HEK293T (cell line): ENCODE data around the gene MACROD2.

Experiments
- CTCF ChIA-PET: fragments of 350-600 bp; formaldehyde crosslinking; extraction: SDS; loops from one replicate; lab custom pipeline; 2021; ENCODE audit warnings: antibody characterized with exemption, inconsistent platforms; lab: Yijun Ruan, JAX
- POLR2A ChIA-PET: fragments of 350-600 bp; formaldehyde crosslinking; extraction: SDS; loops from one replicate; lab custom pipeline; 2020; ENCODE audit warnings: antibody characterized with exemption, inconsistent platforms; lab: Yijun Ruan, JAX
- DNase-seq: peaks from one replicate; pipeline ENCODE4 v3.0.0; 2012; ENCODE audit warnings: mixed read lengths; ENCODE audit errors: extremely low spot score
- ARNT ChIP-seq: fragments of 450-650 bp; IDR thresholded peaks from 2 replicates; pipeline ENCODE4 v1.6.1; 2017; ENCODE audit warnings: mild to moderate bottlenecking
- BHLHE40 ChIP-seq: fragments of 450-650 bp; IDR thresholded peaks from 2 replicates; pipeline ENCODE4 v1.6.1; 2016; ENCODE audit warnings: mild to moderate bottlenecking, moderate library complexity, borderline replicate concordance
- CTBP1 ChIP-seq: fragments of 450-650 bp; IDR thresholded peaks from 2 replicates; pipeline ENCODE4 v1.6.1; 2016; ENCODE audit warnings: borderline replicate concordance
- ELF4 ChIP-seq: fragments of 450-650 bp; IDR thresholded peaks from 2 replicates; pipeline ENCODE4 v1.6.1; 2017; ENCODE audit warnings: antibody characterized with exemption
- FOXA1 ChIP-seq: fragments of 450-650 bp; IDR thresholded peaks from 2 replicates; pipeline ENCODE4 v1.6.1; 2016; ENCODE audit warnings: mild to moderate bottlenecking
- FOXK2 ChIP-seq: fragments of 450-650 bp; IDR thresholded peaks from 2 replicates; pipeline ENCODE4 v1.6.1; 2016; ENCODE audit warnings: mild to moderate bottlenecking
- FOXM1 ChIP-seq: fragments of 450-650 bp; IDR thresholded peaks from 2 replicates; pipeline ENCODE4 v1.6.1; 2017; ENCODE audit warnings: mild to moderate bottlenecking, borderline replicate concordance
- HDGF ChIP-seq: fragments of 450-650 bp; IDR thresholded peaks from 2 replicates; pipeline ENCODE4 v1.6.1; 2017; ENCODE audit warnings: antibody characterized with exemption, borderline replicate concordance
- L3MBTL2 ChIP-seq: fragments of 450-650 bp; conservative IDR thresholded peaks from 2 replicates; pipeline ENCODE4 v1.6.1; 2016; ENCODE audit warnings: mild to moderate bottlenecking
- LEF1 ChIP-seq: fragments of 450-650 bp; IDR thresholded peaks from 2 replicates; pipeline ENCODE4 v1.6.1; 2017; ENCODE audit warnings: mild to moderate bottlenecking, borderline replicate concordance
- NFRKB ChIP-seq: fragments of 450-650 bp; IDR thresholded peaks from 2 replicates; pipeline ENCODE4 v1.6.1; 2016; ENCODE audit warnings: mild to moderate bottlenecking, moderate library complexity
- SP1 ChIP-seq: fragments of 450-650 bp; IDR thresholded peaks from 2 replicates; pipeline ENCODE4 v1.6.1; 2017
- SUZ12 ChIP-seq: fragments of 450-650 bp; IDR thresholded peaks from 2 replicates; pipeline ENCODE4 v1.6.1; 2016; ENCODE audit warnings: mild to moderate bottlenecking
- TARDBP ChIP-seq: fragments of 450-650 bp; IDR thresholded peaks from 2 replicates; pipeline ENCODE4 v1.6.1; 2016
- ZNF384 ChIP-seq: fragments of 450-650 bp; IDR thresholded peaks from 2 replicates; pipeline ENCODE4 v1.6.1; 2016
- TF ChIP-seq, protein P1 (sequence below): fragments of 450-650 bp; IDR thresholded peaks from 2 replicates; pipeline ENCODE4 v1.6.1; 2016

Gene MACROD2

DNA sequence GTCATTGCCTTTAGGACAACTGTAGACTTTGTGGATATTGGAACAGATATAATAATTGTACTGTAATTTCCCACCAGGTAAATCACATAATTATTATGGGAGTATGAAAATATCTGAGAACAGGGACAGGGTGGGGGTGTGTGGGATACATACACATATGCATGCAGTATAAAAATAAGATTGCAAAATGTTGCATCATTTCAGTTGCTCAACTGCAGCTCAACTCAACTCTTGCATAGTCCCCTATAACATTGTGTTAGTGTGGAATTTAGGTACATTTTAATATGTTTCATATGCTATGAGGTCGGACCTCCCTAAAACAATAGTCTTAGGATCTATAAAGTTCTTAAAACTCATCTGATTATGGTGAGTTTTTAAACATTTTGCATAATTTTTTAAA lies 617.1 kb downstream of the MACROD2 start:
- POLR2A ChIA-PET: no interaction called here
- no peak for DNase-seq
- CTCF ChIA-PET: no interaction called here
- TF ChIP-seq BHLHE40 (no peak), SUZ12 (no peak), FOXK2 (no peak), HDGF (no peak), ZNF384 (no peak), CTBP1 (no peak), FOXM1 (no peak), TARDBP (no peak), L3MBTL2 (no peak), NFRKB (no peak), SP1 (no peak), ELF4 (no peak), LEF1 (no peak), ARNT (no peak), FOXA1 (no peak)
- TF ChIP-seq, protein P1, sequence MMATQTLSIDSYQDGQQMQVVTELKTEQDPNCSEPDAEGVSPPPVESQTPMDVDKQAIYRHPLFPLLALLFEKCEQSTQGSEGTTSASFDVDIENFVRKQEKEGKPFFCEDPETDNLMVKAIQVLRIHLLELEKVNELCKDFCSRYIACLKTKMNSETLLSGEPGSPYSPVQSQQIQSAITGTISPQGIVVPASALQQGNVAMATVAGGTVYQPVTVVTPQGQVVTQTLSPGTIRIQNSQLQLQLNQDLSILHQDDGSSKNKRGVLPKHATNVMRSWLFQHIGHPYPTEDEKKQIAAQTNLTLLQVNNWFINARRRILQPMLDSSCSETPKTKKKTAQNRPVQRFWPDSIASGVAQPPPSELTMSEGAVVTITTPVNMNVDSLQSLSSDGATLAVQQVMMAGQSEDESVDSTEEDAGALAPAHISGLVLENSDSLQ: no peak

DNA sequence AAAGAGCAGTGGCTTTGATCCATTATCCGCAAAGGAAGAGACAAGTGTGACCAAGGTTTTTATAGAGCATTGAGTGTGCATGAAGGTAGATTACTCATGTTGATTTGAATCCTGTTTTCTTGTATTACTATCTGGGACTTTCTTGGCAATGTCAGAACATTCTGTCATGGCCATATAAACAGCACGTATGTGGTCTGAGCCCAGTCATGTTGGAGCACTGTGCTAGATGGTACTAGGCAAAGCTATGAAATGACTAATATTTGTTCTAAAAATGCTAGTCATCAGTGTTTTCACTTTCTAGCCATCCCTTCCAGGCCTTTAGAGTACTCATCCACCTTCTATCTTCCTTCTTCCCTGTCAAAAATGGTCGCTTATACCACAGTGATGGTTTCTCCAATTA lies 620.7 kb downstream of the MACROD2 start:
- ChIA-PET CTCF (no interaction called here), POLR2A (no interaction called here)
- TF ChIP-seq CTBP1 (no peak), LEF1 (no peak), TARDBP (no peak), SUZ12 (no peak), NFRKB (no peak), BHLHE40 (no peak)
- no peak for DNase-seq

DNA sequence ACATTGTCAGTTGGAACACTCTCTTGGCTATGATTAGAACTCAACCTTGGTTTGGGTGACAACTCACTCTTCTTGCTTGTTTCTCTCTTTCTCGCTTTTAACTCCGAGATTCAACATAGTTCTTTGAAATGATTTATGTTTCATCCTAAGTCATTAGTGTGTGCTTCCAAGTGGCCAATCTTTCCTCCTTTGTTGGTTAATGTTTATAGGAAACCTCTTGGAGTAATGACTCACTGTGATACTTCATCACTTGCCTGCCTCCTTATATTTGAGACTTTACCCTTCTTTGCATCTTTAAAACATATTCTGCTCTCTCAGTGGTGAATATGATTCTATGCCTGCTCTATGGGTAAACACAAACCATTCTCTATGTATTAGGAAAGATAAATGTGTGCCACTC lies 621.8 kb downstream of the MACROD2 start:
- no peak for DNase-seq
- ChIA-PET POLR2A (no interaction called here), CTCF (no interaction called here)
- TF ChIP-seq CTBP1: no peak
- no peak for TF ChIP-seq FOXA1
- no peak for TF ChIP-seq TARDBP
- no peak for TF ChIP-seq LEF1
- no peak for TF ChIP-seq ZNF384
- TF ChIP-seq ARNT: no peak
- TF ChIP-seq FOXM1: no peak
- no peak for TF ChIP-seq ELF4
- TF ChIP-seq NFRKB: no peak
- TF ChIP-seq, protein P1: no peak
- no peak for TF ChIP-seq SUZ12
- TF ChIP-seq FOXK2: no peak
- TF ChIP-seq L3MBTL2: no peak
- no peak for TF ChIP-seq HDGF
- no peak for TF ChIP-seq SP1
- TF ChIP-seq BHLHE40: no peak

DNA sequence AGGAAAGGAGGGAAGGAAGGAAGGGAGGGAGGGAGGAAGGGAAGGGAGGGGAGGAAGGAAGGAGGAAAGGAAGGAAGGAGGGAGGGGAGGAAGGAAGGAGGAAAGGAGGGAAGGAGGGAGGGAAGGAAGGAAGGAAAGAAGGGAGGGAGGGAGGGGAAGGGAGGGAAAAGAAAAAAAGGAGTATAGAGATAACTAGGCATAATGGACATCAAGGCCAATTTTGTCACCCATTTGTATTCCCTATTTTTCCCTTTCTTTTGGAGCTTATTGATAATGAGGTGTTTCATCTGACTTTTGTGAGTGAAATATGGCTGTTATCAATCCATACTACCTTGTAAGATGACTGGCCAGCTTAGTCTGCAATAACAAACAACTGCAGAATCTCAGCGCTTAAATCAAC lies 624.1 kb downstream of the MACROD2 start:
- CTCF ChIA-PET: no interaction called here
- TF ChIP-seq SP1: no peak
- TF ChIP-seq NFRKB: no peak
- TF ChIP-seq HDGF: no peak
- no peak for TF ChIP-seq TARDBP
- no peak for TF ChIP-seq BHLHE40
- no peak for TF ChIP-seq FOXK2
- TF ChIP-seq SUZ12: no peak
- no peak for DNase-seq
- POLR2A ChIA-PET: no interaction called here

DNA sequence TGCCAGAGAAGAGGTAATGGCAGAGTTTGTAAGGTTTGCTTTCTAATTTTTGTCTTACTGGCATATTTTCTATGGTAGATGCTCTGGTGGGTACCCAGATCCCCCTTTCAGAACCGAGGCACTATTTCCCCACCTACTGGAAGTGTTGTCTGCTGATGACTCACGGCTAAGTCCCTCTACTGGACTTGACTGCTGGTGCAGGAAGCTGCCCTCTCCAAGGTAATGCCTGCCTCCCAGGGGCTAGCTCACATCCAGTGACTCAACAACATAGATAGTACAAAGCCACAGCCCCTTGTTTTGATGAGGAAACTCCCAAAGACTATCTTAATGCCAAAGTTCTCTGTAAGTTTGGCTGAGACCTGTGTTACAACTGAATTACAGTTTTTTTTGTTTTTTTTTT lies 627.5 kb downstream of the MACROD2 start:
- DNase-seq: peak; percentile 4
- CTCF ChIA-PET: no interaction called here
- no peak for TF ChIP-seq L3MBTL2
- no peak for TF ChIP-seq FOXM1
- no peak for TF ChIP-seq SUZ12
- TF ChIP-seq, protein P1: no peak
- TF ChIP-seq NFRKB: no peak
- no peak for TF ChIP-seq ELF4
- POLR2A ChIA-PET: no interaction called here

DNA sequence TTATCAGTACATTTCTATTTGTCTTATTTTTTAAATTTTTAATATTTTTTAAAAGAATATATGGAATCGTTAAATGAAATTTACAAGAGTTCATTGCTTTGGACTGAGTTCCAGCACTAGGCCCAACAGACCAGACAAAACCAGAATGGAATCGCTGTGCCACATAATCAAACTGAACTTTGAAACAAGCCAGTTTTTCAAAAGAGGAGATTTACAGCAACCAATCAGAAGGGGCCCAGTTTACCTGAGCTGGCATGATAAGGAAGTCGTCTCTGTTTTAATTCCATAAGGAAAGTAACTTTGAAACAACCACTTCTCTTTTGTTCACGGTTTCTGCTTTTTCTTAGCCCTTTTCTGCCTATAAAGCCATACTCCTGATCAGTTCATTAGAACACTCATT lies 635.7 kb downstream of the MACROD2 start:
- ChIA-PET CTCF (no interaction called here), POLR2A (no interaction called here)
- TF ChIP-seq FOXM1 (no peak), ZNF384 (no peak), SP1 (no peak), ELF4 (no peak), FOXA1 (no peak)
- TF ChIP-seq, protein P1: no peak
- DNase-seq: no peak
